ENCODE measurements around the gene STOML2. TPM values are rescaled to one million over a fixed set of nuclear protein-coding genes. Genes with fewer than 3 reads are reported as not detected.

Gene STOML2
- total and polyA plus RNA-seq, 7 donors: 98.6 to 228 (median 138) TPM

GRCh38 chr9:35072461-35073278 is 30.3 kb downstream of the STOML2 start, which contains the start of gene VCP:
VCP (minus strand) TSS chr9:35072625; CDS start chr9:35072353, 272 bp downstream.
- Histone ChIP-seq H3K4me1 (peaks cover 29% of the 10 kb centered on the region), H3K27ac (peak within 1 kb of the TSS; percentile 100), H3K27me3 (ENCODE audit: insufficient read depth in 3 of 3, low read length in 2 of 3) (no peaks in the 10 kb centered on the region), H3K36me3 (ENCODE audit: insufficient read depth in 1 of 2, low read depth in 1 of 2) (peaks cover 13 to 23% of the 10 kb centered on the region in 2 donors), H3K9me3 (no peaks in the 10 kb centered on the region), H3K4me3 (peak within 1 kb of the TSS; percentile 100)
- 5 to 6% (median 5%) methylated on average over 43 to 54 of the region's 54 CpGs for WGBS, 3 donors
- DNase-seq (peak; percentile 98 to 99), ATAC-seq (peak; percentile 88 to 91 (median 90))
- TF ChIP-seq CTCF (IDR thresholded peaks at IDR 0.05): no peak
- intact Hi-C loops (cut with DNase I): loop anchor here in 1 of 2 donors (5.0 kb wide), 1 partner anchor 80 kb away; no protein-coding TSS in a partner anchor

GRCh38 chr9:35071814-35072460 is 31.0 kb downstream of the STOML2 start:
- 0% methylated on average over 50 to 79 of the region's 79 CpGs for WGBS, 3 donors
- H3K9me3 ChIP-seq: no peaks in the 10 kb centered on the region
- intact Hi-C loops (cut with DNase I): loop anchor here in 1 of 2 donors (5.0 kb wide), 1 partner anchor 80 kb away; no protein-coding TSS in a partner anchor
- H3K27ac ChIP-seq: peak overlapping the region; percentile 100
- peaks cover 16 to 31% of the 10 kb centered on the region in 2 donors for H3K36me3 ChIP-seq (ENCODE audit: insufficient read depth in 1 of 2, low read depth in 1 of 2)
- peak; percentile 39 for TF ChIP-seq CTCF (IDR thresholded peaks at IDR 0.05)
- peak; percentile 75 to 82 (median 76) for ATAC-seq
- no peaks in the 10 kb centered on the region for H3K27me3 ChIP-seq (ENCODE audit: insufficient read depth in 3 of 3, low read length in 2 of 3)
- H3K4me3 ChIP-seq: peak overlapping the region; percentile 100
- DNase-seq: peak; percentile 89 to 91
- peaks cover 29% of the 10 kb centered on the region for H3K4me1 ChIP-seq

DNA sequence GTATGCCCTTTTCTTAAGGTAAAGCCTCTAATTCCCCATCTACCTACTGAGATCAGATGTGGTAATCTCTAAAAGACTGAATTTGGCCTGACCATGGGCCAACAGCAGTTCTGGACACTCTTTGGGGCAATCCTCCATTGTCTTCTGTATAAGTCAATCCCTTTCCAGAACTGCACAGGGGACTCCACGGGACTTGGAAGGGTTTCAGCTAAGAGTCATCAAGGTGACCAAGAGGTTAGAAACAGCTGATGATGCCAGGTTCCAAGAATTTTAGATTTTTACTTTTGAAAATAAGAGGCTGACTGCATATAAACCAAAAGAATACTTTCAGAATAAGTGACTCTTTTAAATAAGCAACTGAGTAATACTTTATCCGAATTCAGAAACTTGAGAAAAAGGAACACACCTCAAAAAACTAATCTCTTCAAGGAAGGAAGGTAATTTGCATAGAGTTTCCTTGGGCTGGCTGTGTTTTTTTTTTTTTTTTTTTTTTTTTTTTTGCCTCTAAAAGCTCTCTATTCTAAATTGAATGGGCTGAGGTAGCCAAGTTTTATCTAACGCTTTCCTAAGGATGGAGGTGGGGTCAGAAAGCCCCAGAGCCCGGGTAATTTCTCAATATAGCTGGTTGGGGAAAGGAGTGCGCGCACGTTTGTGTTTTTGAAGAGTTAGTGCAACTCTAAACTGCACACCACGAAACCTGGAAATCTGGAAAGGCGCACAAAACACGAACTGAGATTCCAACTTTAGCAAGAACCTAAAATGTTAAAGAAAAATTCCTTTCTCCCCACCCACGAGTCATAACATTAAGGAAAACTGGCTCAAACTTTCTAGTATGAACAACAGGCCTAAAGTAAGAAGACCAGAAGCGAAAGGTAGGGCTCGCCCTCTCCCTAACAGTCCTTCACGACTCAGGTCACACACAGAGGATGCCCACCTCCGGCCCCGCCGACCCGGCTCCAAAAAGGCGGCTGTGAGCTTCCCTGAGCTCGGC is 31.8 kb downstream of the STOML2 start:
- DNase-seq (no peak), ATAC-seq (peak in 3 of 4 donors; percentile 41 to 61 (median 43))
- TF ChIP-seq CTCF (IDR thresholded peaks at IDR 0.05): no peak
- intact Hi-C loops (cut with DNase I): loop anchor here in 1 of 2 donors (5.0 kb wide), 1 partner anchor 79 kb away; no protein-coding TSS in a partner anchor
- Histone ChIP-seq H3K4me3 (peak overlapping the region; percentile 100), H3K9me3 (no peaks in the 10 kb centered on the region), H3K36me3 (ENCODE audit: insufficient read depth in 1 of 2, low read depth in 1 of 2) (peaks cover 18 to 39% of the 10 kb centered on the region in 2 donors), H3K4me1 (peaks cover 29% of the 10 kb centered on the region), H3K27ac (peak overlapping the region; percentile 100), H3K27me3 (ENCODE audit: insufficient read depth in 3 of 3, low read length in 2 of 3) (no peaks in the 10 kb centered on the region)
- WGBS, 3 donors: 0 to 1% (median 1%) methylated on average over 20 of the region's 20 CpGs

DNA sequence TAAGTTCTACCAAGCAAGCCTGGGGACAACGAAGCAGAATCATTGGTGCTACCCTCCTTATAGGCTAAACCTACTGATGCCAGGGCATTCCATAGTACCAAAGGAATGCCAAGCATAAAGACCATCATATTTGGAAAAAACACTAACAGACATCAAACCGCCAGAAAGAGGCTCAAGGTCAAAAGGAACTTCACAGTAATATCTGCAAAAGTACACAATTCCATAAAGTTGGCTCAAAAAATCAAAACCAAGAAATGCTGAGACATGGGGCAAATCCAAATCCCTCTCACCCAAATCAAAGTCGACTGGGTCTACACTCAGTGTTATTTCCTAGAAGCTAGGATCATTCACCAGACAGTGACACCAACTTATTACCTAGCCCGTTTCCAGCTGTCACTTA is 33.9 kb downstream of the STOML2 start:
- intact Hi-C loops (cut with DNase I): no loop called here
- H3K27ac ChIP-seq: peak overlapping the region; percentile 100
- DNase-seq: no peak
- 49 to 76% (median 54%) methylated on average over 4 of the region's 4 CpGs for WGBS, 3 donors
- no peaks in the 10 kb centered on the region for H3K27me3 ChIP-seq (ENCODE audit: insufficient read depth in 3 of 3, low read length in 2 of 3)
- peak overlapping the region; percentile 100 for H3K4me3 ChIP-seq
- TF ChIP-seq CTCF (IDR thresholded peaks at IDR 0.05): no peak
- ATAC-seq: no peak
- peaks cover 29 to 52% of the 10 kb centered on the region in 2 donors for H3K36me3 ChIP-seq (ENCODE audit: insufficient read depth in 1 of 2, low read depth in 1 of 2)
- no peaks in the 10 kb centered on the region for H3K9me3 ChIP-seq
- peaks cover 29% of the 10 kb centered on the region for H3K4me1 ChIP-seq
